Right ventricle myocardium superior (tissue), 1 donor: ENCODE measurements around the gene CHRNB4. TPM values are rescaled to one million over a fixed set of nuclear protein-coding genes. Genes with fewer than 3 reads are reported as not detected.
"Not testable (repeated sequence)": the region's sequence is repeated elsewhere in the genome, so short reads cannot be mapped to it uniquely, and the experiment has no call there.

Experiments used
- ATAC-seq: fragments of 200-7000 bp; cut with Tn5 transposase; one replicate; pipeline ENCODE4 v1.9.1; 2020; ENCODE audit warnings: mild to moderate bottlenecking; ENCODE audit not compliant: poor library complexity
- DNase-seq: peaks from one replicate; pipeline ENCODE4 v3.0.0-alpha.2; 2020
- intact Hi-C: fragments of 100-400 bp; cut with DNase I; formaldehyde crosslinking; loops from one replicate; pipeline ENCODE4 v1.11.2; 2022
- long read RNA-seq: library from polyadenylated mRNA; unstranded; transcript quantifications from one replicate; pipeline ENCODE4 v2.0.0, GENCODE V29; 2021
- total RNA-seq: library from RNA; stranded (reverse); fragmentation: NEBNext Ultra II Directional; extraction: Animal tissue kit (Norgen Biotek cat#: 25700); gene quantifications from one replicate; pipeline ENCODE4 v1.2.1, GENCODE V29; 2021
- donor health status: DM: no; HTN: yes; CAD: no; lungs with severe emphysema.

The CHRNB4 gene
- total RNA-seq = not detected
- long read RNA-seq = 0 reads

DNA sequence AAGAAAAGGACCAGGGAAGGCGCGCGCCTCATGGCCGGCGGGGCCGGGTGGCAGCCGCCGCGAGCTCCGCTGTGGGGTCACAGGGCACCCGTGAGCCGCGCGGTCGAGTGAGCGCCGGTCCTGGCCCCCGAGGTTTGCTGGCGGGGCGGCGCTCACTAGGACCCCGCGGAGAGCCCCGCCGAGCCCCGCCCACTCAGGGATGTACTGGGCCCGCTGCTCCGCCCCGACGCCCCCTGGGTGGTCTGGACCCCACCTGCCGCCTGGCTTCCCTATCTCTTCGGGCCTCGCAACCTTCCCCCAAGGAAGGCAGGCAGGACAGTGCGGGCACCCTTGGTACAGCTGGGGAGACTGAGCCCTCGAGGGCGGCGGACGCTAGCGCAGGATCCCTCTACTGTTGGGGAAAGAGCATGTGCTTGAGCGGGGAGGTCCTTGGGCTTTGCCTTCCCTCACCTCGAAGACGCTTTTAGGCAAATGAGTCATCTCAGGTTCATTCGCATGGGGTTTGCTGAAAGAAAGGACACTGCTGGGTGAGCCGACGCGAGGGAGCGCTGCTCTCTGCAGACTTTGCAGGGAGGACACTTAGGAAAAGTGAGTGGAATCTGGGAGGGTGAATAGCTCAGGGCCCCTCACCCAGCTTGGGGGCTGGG, at the start of gene CHRNB4:
TSS of gene CHRNB4 (minus strand) at position 109 of the 647 bp plus-strand sequence. CDS start at position 32, 77 bp downstream.
- peak; percentile 57 for ATAC-seq
- intact Hi-C loops = no loop called here

GRCh38 chr15:78689626-78690025, 48.6 kb upstream of the CHRNB4 start:
- DNase-seq (no peak), ATAC-seq (no peak)
- intact Hi-C loops = no loop called here

More for the DNA sequence above, at the start of gene CHRNB4:
- DNase-seq = no peak

GRCh38 chr15:78685925-78686324, 44.9 kb upstream of the CHRNB4 start:
- DNase-seq (no peak), ATAC-seq (no peak)
- intact Hi-C loops = no loop called here

DNA sequence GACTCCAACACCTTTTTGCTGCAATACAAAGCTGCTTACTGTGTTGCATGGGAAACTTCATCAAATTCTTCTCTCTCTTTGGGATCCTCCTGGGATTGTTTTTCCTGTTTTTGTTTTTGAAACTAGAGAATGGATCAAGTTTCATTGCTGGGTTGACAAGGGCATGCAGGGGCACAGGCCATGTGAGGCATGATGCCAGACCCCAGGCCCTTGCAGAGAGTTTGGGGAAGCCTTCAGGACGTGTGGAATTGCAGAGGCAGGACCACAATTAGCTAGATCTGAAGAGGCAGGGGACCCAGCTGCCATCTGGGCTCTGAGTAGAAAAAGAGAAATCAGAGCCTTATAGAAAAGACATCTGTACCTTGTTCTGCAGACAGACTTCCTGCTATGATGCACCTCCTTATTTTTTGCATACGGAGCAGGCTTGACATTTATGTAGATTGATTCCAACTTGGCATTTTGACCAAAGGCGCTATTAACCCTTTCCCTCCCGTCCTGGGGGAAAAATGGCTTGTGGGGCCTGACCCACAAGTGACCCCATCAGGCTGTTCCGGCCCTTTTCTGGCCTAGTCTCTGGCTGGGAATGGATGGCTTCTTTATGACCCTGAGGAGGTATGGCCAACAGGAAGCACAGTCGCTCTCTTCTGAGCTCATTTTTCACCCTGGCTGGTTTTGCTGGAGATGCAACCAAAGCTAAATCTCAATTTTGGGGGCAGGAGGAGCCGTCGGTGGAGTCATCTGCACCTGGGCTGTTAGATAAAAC, 44.3 kb upstream of the CHRNB4 start:
- no peak for DNase-seq
- intact Hi-C loops = no loop called here
- ATAC-seq = no peak

GRCh38 chr15:78684657-78685056, 43.6 kb upstream of the CHRNB4 start:
- ATAC-seq (no peak), DNase-seq (no peak)
- intact Hi-C loops = no loop called here

DNA sequence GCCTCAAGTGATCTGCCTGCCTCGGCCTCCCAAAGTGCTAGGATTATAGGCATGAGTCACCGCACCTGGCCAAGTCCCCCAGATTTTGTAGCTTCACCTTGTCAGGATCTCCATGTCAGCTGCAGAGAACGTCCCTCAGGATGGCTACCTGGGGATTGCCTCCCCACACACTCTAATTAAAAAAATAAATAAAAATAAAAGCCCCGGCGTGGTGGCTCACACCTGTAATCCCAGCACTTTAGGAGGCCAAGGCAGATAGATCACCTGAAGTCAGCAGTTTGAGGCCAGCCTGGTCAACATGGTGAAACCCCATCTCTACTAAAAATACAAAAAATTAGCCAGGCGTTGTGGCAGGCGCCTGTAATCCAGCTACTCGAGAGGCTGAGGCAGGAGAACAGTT, 42.6 kb upstream of the CHRNB4 start:
- DNase-seq, intact Hi-C loops, ATAC-seq: not testable (repeated sequence)

DNA sequence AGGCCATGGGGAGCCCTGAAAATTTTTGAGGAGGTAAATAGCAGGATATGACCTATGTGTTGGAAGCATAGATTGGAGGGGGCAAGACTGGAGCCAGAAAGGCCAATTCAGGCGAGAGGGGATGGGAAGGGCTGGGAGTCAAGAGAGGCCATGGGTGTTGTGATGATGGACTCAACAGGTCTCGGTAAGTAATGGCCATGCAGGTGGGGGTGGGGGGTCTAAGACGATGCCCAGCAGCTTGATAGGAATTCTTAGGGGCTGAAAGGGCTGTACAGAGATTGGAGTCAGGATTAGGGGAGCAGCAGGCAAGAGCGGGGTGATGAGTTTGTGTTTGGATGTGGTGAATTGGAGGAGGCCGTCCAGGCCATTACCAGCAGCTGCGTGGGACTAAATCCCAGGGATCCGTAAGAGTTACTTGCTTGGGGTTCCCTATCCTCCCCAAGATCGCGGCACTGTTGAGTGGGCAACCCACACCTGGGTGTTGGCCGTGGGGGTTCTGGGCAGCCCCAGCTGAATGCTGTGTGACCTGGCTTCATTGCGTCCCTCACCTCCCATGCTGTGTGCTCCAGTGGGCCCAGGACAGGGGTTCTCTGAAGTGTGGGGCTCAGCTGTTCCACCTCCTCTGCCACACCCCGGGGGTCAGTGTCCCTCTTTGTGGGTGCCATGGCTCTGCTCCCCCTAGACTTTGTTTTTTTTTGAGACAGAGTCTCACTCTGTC, 41.8 kb upstream of the CHRNB4 start:
- DNase-seq = no peak
- intact Hi-C loops = no loop called here
- no peak for ATAC-seq

DNA sequence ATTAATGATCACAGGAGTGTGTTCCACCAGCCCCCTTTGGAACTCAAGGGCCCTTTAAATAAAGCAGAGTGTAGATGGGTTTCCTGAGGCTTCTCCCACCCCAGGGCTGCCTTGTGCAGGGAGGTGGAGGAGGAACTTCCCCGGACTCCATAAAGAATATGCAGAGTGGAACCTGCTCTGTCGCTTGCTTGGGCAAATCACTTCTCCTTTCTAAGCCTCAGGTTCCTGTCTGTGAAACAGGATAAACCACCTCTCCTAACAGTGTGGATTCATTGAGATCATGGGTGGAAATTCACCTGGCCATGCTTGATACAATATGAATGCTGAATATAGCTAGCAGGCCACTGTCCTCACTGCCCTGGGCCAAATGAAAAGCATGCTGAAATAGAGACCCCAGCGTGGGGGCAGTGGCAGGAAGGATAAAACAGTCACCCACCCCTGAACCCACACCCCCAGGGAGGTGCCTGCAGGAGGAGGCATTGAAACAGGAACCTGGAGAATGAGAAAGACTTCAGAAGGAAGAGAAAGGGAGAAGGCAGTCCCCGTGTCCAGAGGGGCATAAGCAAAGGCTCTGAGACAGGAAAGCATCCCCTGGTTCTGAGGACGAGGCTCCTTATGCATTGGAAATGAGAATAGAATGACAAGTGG, 41.1 kb upstream of the CHRNB4 start:
- intact Hi-C loops = no loop called here
- ATAC-seq (no peak), DNase-seq (no peak)

DNA sequence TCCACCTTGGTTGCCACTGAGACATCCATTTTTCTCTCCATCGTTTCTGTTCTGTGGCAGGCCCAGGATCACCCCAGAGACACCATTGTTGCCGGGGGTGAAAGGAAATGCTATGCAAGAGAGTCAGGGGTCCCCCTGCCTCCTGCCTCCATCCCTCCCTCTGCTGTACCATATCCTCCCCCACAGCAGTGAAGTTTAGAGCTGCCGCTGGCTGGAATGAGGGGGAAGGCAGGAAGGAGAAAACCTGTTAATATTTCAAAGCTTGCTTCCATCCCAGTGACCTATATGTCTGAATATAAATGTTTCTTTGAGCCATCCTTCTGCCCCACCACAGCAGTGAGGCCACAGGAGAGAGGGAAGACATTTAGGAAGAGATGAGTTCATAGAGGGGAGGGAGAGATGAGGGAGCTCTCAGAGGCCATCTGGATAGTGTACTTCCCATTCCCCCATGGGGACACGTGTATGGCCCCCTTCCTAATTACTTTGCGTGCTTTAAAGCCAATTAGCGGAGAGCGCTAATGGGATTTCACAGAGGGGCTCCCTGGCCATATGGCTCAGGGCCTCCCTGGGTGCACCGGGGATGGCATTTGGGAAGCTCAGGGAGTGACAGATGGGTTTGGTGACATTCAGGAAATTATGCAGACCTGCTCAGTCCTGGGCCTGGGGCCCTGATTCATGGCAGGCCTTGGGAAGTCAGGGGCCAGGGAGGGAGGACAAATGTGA, 40.4 kb upstream of the CHRNB4 start:
- ATAC-seq (no peak), DNase-seq (no peak)
- intact Hi-C loops = no loop called here

- DNase-seq (no peak), ATAC-seq (no peak)
- intact Hi-C loops = no loop called here
Observed at GRCh38 chr15:78680431-78681075, 39.5 kb upstream of the CHRNB4 start.

DNA sequence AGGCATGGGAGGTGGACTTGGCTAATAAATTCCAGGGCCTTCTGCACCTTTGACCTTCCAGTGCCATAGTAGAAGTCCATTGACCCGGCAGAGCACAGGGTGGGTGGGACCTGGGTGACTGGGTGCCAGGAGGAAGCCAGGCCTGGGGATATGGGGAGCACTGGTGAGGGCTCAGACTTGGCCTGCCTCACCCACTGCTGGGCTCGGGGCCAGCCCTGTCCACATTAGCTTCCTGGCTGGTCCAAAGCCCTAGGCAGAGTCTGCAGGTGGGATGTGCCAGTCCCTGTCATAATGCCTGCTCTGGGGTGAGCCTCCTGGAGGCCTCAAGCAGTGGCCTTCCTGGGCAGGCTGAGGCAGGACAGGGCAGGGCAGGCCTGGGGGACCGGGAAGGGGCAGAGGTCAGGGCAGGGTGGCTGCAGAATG, 38.1 kb upstream of the CHRNB4 start:
- intact Hi-C loops = no loop called here
- DNase-seq (no peak), ATAC-seq (no peak)

DNA sequence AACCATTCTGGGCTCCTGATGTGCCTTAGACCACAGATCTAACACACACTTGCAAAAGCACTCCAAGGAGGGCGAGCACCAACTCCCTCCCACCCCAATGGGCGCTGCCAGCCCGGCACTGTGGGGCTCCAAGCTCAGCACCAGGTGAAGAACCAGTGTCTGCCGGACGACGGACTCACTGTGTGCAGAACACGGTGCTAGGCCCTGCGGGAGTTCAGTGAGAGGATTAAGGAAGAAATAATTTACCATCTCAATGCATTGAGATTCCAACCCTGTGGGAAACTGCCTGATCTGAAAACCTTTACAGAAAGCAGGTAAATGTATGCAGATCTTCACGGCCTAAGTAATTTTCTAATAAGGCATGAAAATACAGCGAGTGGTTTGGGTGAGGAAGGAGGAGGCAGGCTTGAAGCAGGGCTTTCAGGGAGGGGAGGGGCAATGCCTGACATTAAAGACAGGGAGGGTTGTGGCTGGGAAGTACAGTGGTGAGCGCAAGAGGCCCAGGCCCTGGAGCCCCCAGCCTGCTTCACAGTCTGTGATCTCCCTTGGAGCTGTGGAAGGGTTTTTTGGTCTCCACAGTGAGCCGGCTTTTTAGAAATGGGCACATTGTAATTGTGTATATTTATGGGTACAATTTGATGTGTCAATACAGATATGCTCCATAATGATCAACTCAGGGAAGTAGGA, 35.6 kb upstream of the CHRNB4 start:
- ATAC-seq (no peak), DNase-seq (no peak)
- intact Hi-C loops = no loop called here

DNA sequence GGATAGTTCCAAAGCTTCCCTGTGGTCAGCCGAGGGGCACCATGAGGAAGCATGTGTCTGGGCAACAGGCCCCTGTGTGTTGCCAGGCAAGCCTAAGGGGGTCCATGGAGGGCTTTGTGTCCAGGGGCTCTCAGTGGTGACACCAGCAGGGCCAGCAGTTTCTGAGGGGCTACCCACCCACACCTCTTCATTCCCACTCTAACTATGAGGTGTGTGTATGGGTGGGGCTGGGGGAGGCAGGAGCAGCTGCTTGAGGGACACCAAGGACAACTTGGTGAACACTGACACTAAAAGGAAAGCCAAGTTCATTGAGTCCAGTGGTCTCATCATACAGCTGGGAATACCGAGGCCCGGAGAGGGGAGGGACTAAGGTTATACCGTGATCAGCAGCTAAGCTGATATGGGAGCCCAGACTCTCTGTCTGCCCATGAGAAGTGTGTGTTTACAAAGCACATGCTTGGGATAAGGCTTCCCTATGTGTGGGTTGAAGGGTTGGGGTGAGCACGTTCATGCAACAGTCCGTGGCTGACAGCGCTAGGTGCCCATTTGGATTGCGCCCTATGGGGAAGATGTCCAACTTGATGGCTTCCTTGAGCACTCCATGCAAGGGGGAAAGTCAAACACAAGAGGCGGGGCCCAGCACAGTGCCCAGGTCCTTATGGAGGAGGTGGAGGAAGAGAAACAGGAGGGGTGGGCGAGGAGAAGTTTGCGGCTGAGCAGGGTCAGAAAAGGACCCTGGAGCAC, 34.8 kb upstream of the CHRNB4 start:
- intact Hi-C loops = no loop called here
- ATAC-seq (no peak), DNase-seq (no peak)

GRCh38 chr15:78675206-78675605, 34.2 kb upstream of the CHRNB4 start:
- ATAC-seq = no peak
- intact Hi-C loops = no loop called here
- no peak for DNase-seq

GRCh38 chr15:78673917-78674444, 33.0 kb upstream of the CHRNB4 start:
- DNase-seq (no peak), ATAC-seq (no peak)
- intact Hi-C loops = no loop called here

GRCh38 chr15:78673476-78673875, 32.5 kb upstream of the CHRNB4 start:
- intact Hi-C loops = no loop called here
- ATAC-seq = no peak
- DNase-seq = no peak
